K562 treated with DMSO at 1 percent for 4 hours (cell line): ENCODE measurements around the gene ASGR1. TPM values are rescaled to one million over a fixed set of nuclear protein-coding genes. Genes with fewer than 3 reads are reported as not detected.

Source experiments
- total RNA-seq: library from RNA; unstranded; fragments of 300-600 nt; gene quantifications from 2 replicates; pipeline ENCODE4 v1.2.3, GENCODE V29; 2022; ENCODE audit not compliant: insufficient read depth

ASGR1 gene, protein sequence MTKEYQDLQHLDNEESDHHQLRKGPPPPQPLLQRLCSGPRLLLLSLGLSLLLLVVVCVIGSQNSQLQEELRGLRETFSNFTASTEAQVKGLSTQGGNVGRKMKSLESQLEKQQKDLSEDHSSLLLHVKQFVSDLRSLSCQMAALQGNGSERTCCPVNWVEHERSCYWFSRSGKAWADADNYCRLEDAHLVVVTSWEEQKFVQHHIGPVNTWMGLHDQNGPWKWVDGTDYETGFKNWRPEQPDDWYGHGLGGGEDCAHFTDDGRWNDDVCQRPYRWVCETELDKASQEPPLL
- total RNA-seq, result 0.52 TPM in 1 of 2 replicates, not detected in the other

DNA sequence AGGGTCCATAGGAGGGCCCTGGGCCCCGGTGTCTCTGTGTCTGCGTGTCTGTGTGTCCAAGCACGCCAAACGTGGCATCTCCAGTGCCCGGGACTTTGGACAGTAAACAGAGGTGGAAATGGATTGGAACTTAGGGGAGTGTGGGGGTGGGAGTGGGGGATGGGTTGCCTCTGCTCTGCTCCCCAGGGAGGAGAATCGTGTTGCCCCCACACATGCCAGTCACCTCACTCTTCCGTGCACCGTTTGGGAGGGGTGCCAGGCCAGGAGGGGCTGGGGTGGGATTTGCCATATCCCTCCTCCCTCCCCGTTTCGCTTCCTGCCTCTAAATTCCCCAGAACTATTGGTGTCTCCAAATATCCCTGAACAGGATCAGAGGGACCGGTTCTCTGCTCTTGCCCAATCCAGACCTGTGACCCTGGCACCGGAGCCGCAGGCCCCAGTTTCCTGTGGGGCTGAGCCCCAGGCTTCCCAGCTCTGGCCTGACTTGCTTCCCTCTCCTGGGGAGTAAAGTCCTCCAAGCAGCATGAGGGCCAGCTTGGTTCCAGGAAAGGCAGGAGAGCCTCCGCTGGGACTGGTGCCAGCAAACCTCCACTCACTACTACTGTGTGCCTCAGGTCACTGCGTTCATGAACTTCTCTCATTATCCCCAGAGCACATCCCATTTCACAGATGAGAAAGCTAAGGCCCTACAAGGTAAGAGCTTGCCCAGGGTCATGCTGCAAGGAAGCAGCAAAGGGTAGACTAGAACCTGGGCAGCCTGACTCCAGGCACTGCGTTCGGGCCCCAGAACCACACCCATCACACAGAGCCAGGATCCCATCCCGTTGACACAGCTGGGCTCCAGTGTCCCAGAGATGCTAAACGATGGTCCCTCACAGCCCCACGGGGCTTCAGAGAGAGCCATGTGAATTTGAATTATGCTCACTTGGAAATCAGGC, at the start of gene ASGR1:
Gene ASGR1, minus strand, starts transcription at position 54 of the 938 bp plus-strand sequence. CDS start 807 bp downstream, outside the sequence.

DNA sequence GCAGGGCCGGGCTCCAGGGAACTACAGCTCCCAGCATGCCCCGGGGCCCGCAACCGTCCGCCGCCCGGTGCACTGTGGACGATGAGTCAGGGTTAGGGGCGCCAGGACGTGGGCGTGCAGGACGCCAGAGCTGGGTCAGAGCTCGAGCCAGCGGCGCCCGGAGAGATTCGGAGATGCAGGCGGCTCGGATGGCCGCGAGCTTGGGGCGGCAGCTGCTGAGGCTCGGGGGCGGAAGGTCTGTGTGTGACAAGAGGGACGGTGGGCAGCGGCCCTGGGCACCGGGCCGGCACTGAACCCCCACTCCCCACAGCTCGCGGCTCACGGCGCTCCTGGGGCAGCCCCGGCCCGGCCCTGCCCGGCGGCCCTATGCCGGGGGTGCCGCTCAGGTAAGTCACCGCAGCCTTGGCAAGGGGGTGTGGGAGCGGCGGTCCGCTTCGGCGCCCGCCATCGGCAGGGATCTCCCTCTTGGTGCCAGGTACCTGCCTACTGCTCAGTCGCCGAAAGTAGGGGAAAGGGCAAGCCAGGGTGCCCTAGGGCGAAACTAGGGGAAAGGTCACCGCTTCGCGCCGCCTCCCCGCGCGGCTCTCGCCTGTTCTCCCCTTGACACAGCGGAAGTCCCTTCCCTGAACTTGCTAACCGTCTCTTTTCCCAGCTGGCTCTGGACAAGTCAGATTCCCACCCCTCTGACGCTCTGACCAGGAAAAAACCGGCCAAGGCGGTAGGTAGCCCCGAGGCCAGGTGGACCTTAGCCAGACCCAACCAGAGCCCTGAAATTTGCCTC, 40.8 kb upstream of the ASGR1 start, which contains the start of the genes ACADVL and DLG4:
Gene ACADVL, plus strand, starts transcription at position 127 of the 781 bp plus-strand sequence. Its CDS starts 47 bp downstream, at position 174.
Gene DLG4, minus strand, starts transcription at position 25 of the 781 bp plus-strand sequence.

Other genes starting within 250 kb of the ASGR1 start
- 3.8 and 6.1 TPM in 2 replicates for gene ALOX12, start 183.3 kb downstream of the ASGR1 start, total RNA-seq
- gene RNASEK, start 166.7 kb downstream of the ASGR1 start, total RNA-seq, result 351 TPM in 2 replicates
- 0.58 and 0.67 TPM in 2 replicates for gene BCL6B, start 156.3 kb downstream of the ASGR1 start, total RNA-seq
- 1.3 and 3.5 TPM in 2 replicates for gene SLC16A13, start 143.4 kb downstream of the ASGR1 start, total RNA-seq
- not detected in 2 replicates for gene SLC16A11, start 135.3 kb downstream of the ASGR1 start, total RNA-seq
- not detected in 2 replicates for gene CLEC10A, start 99.1 kb downstream of the ASGR1 start, total RNA-seq
- gene ASGR2, start 64.5 kb downstream of the ASGR1 start, total RNA-seq, result not detected in 2 replicates
- gene DLG4, start 40.5 kb upstream of the ASGR1 start, total RNA-seq, result 5.6 and 7.8 TPM in 2 replicates
- 284 and 290 TPM in 2 replicates for gene ACADVL, start 40.6 kb upstream of the ASGR1 start, total RNA-seq
- 46.3 and 47.3 TPM in 2 replicates for gene DVL2, start 55.1 kb upstream of the ASGR1 start, total RNA-seq
- 11.3 and 15.0 TPM in 2 replicates for gene PHF23, start 60.1 kb upstream of the ASGR1 start, total RNA-seq
- 256 and 265 TPM in 2 replicates for gene GABARAP, start 63.1 kb upstream of the ASGR1 start, total RNA-seq
- 77.2 and 80.6 TPM in 2 replicates for gene CTDNEP1, start 72.4 kb upstream of the ASGR1 start, total RNA-seq
- 46.9 and 57.4 TPM in 2 replicates for gene ELP5, start 72.8 kb upstream of the ASGR1 start, total RNA-seq
- gene CLDN7, start 83.1 kb upstream of the ASGR1 start, total RNA-seq, result 20.0 and 29.2 TPM in 2 replicates
- gene SLC2A4, start 102.3 kb upstream of the ASGR1 start, total RNA-seq, result 0.82 TPM in 1 of 2 replicates, not detected in the other
- gene YBX2, start 115.3 kb upstream of the ASGR1 start, total RNA-seq, result not detected in 2 replicates
- gene EIF5A, start 128.3 kb upstream of the ASGR1 start, total RNA-seq, result 354 and 384 TPM in 2 replicates
- gene GPS2, start 136.0 kb upstream of the ASGR1 start, total RNA-seq, result 45.5 and 46.9 TPM in 2 replicates
- 8.2 and 13.1 TPM in 2 replicates for gene NEURL4, start 150.0 kb upstream of the ASGR1 start, total RNA-seq
- 4.5 and 5.4 TPM in 2 replicates for gene ACAP1, start 157.2 kb upstream of the ASGR1 start, total RNA-seq
- 3.2 and 4.3 TPM in 2 replicates for gene KCTD11, start 172.8 kb upstream of the ASGR1 start, total RNA-seq
- gene TMEM95, start 175.8 kb upstream of the ASGR1 start, total RNA-seq, result not detected in 2 replicates
- gene TNK1, start 201.7 kb upstream of the ASGR1 start, total RNA-seq, result 7.3 and 8.2 TPM in 2 replicates
- 7.7 and 10.7 TPM in 2 replicates for gene PLSCR3, start 215.2 kb upstream of the ASGR1 start, total RNA-seq
- 43.4 and 70.5 TPM in 2 replicates for gene TMEM256, start 224.7 kb upstream of the ASGR1 start, total RNA-seq
- 7.1 and 11.9 TPM in 2 replicates for gene NLGN2, start 228.5 kb upstream of the ASGR1 start, total RNA-seq
- not detected in 2 replicates for gene SPEM1, start 241.0 kb upstream of the ASGR1 start, total RNA-seq
- not detected in 2 replicates for gene SPEM2, start 246.2 kb upstream of the ASGR1 start, total RNA-seq
- not detected in 2 replicates for gene SPEM3, start 249.5 kb upstream of the ASGR1 start, total RNA-seq